Measurements from ENCODE around the gene LRRC8E.

LRRC8E gene

DNA sequence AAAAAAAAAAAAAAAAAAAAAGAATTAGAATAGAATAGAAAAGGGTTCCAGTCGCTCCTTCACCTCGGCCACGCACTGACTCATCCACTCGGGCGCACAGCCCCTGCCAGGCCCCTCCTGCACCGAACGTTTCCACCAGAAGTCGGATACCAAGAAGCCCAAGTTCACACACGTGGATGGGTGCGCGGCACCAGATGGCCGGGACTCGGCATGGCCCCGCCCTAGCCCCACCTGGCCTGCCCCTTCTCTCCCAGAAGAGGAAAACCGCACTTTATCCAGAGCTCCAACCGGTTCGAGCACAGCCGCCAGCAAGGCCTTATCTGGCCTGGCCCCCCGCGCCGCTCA is 20.0 kb upstream of the LRRC8E start:
- no peak for DNase-seq (ENCODE audit: low read depth in 2 of 2)

DNA sequence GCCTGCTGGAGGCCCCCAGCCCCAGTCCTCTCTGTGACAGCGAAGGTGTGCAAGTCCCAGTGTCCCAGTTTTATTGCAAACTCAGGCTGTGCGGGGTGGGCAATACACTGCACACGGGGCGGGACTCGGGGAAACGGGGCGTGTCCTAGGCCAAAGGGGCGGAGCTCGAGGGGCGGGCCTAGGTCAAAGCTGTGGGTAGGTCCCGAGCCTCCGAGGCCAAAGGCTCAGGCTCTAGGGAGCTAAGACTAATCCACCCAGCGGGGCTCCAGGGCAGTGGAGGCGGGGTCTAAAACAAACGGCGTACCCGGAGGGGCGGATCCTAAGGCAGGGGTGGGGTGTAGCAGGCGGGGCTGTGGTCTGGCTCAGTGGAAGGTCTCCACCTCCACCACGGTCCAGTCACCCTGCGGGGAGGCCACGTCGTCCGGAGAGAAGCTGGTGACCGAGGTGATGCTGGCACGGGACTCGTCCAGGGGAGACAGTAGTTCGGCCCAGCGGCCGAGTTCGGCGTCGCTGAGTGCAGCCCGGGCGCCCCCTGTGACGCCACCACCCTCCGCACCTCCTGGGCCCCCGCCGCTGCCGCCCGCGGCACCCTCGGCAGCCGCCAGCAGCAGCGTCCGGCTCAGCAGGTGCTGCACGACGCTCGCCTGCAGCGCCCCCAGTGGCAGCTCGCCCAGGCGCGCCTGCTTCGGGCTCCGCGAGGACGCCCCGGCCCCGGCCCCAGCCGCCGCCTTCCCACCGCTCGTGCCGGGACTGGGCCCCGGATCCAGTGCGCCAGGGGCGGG is 19.4 kb upstream of the LRRC8E start:
- DNase-seq (ENCODE audit: low read depth in 2 of 2), result peak; percentile 73 to 76

DNA sequence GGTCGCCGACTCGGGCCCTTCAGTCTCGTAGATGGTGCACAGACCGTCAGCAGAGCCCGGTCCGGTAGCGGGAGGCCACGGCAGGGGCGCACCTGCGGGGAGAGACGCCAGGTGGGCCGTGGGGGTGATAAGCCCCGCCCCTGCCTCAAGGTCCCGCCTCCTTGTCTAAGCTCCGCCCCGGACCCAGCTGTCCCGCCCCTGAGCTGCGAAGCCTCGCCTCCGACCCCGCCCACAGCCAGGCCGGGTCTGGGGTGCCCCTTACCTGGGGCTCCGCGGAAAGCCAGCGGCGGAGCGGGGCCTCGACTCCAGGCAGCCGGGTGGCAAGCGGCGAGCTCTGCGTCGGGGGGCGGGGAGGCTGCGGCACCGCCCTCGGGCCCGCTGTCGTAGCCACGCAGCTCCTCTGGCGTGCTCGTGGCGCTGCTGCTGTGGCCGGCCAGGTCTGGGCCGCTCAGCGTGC is 18.8 kb upstream of the LRRC8E start:
- DNase-seq (ENCODE audit: low read depth in 2 of 2), result peak; percentile 51 to 56

- peak; percentile 44 to 45 for DNase-seq (ENCODE audit: low read depth in 2 of 2)
These were observed 18.3 kb upstream of the LRRC8E start for GRCh38 chr19:7869910-7870511.

- peak; percentile 42 to 66 for DNase-seq (ENCODE audit: low read depth in 2 of 2)
These were observed 17.5 kb upstream of the LRRC8E start for GRCh38 chr19:7870571-7871436.

GRCh38 chr19:7871437-7872305 is 16.6 kb upstream of the LRRC8E start:
- peak; percentile 65 to 81 for DNase-seq (ENCODE audit: low read depth in 2 of 2)

DNA sequence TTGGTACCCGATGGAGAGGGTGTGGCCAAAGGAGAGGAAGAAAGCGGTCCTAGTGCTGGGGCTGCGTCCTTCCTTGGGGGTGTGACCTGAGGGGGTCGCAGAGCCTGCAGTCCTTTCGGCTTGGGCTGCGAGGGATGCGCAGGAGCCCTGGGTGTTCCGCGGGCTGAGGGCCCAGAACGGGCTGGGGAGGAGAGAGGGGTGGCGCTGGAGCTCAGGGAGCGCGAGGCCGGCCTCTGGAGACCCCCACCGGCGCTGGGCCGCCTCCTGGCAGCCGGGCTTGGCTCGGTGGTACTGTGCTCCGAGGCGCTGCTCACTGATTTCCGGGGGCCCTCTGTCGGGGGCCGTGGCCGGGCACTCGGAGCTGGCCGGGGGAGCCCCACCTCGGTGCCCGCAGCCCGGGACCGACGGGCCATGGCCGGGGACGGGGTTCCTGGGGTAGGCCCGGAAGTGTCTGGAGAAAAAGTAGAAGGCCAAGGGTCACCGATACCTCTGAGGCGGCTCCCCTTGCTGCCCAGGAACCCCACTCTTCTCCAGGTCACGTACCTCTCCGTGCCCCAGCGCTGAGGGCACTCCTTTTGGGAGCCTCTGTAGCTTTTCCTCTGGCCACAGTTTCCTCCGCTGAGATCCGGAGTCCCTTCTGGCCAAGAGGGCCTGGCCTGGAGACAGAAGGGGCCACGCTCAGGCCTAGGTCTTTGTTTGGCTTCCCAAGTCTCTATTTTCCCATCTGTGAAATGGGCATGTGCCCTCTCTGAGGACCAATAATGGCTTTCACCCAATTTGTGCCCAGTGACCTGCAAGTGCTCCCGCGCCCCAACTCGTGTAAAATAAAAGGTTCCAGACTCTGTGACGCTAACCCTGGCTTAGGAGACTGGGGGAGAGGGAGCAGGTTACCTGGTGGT is 15.8 kb upstream of the LRRC8E start:
- no peak for DNase-seq (ENCODE audit: low read depth in 2 of 2)

DNA sequence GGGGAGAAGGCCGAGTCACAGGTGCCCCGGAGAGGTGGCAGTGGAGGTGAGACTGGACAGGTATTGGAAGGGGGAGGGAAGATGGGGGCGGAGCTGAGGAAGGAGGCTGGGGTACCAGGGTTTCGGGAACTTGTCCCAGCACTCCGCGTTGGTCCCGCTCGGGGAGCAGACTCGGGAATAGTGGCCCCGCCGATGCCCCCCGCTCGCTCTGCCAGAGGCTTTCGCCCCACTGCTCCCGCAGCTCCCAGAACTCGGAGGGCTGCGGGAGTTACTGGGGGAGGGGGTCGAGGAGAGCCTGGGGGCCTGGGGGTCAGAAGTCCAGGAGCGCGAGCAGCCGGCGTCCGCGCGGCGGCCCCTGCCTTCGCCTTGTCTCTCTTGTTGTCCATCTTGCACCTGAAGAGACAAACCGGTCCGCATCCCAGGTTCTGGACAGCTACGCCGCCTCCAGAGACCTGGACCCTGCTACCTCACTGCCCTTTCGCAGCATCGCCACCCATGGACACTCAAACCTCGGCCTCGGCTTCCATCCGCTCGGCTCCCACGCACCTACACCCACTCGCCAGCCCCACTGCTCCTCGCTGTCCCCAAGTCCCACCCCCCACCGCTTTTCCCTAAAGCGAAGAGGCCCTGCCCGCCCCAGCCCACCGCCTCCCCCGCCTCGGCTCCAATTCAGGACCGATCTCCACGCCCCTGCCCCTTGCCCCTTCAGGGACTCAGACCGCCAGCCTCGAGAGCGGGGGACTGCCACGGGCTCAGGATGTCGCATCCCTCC is 14.8 kb upstream of the LRRC8E start:
- no peak for DNase-seq (ENCODE audit: low read depth in 2 of 2)

GRCh38 chr19:7874076-7874896 is 14.0 kb upstream of the LRRC8E start, which contains the start of gene PRR36:
Gene PRR36 (minus strand): TSS chr19:7874390. CDS start chr19:7873689, 701 bp downstream.
- no peak for DNase-seq (ENCODE audit: low read depth in 2 of 2)

DNA sequence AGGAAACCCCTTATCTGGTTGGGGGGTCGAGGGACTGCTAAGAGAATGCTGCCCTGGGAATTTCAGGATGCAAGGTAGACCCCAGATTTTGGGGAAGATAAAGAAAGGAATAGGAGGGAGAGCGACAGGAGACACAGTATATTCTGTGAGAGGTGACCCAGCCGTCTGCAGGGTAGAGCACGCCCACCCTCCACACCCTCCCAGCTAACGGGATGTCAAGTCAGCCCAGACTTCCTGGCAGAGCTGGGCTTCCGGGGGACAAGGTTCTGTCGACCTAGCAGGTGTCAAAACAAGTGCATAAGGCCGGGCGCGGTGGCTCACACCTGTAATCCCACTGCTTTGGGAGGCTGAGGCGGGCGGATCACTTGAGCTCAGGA is 13.4 kb upstream of the LRRC8E start:
- DNase-seq (ENCODE audit: low read depth in 2 of 2), result no peak

DNA sequence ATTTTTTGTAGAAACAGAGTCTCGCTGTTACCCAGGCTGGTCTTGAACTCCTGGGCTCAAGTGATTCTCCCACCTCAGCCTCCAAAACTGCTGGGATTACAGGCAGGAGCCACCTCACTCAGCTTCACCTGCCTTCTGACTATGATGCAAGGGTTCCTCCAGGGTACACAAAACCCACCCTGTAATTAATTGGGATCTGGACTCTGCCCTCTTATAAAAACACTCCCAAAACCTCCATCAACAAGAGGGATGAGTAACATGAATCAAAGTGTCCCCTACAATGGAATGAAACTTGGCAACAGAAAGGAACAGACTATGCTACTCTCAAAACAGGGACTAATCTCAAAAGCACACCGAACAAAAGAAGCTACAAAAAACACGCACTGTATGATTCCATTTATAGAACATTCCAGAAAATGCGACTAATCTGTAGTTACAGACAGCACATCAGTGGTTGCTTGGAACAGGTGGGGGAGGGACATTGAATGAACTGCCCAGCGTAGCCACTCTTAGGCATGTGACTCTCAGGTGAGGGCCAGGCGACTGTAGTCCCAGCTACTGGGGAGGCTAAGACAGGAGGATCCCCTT is 11.0 kb upstream of the LRRC8E start:
- DNase-seq (ENCODE audit: low read depth in 2 of 2), result no peak

GRCh38 chr19:7879111-7879807 is 9.1 kb upstream of the LRRC8E start:
- no peak for DNase-seq (ENCODE audit: low read depth in 2 of 2)

DNA sequence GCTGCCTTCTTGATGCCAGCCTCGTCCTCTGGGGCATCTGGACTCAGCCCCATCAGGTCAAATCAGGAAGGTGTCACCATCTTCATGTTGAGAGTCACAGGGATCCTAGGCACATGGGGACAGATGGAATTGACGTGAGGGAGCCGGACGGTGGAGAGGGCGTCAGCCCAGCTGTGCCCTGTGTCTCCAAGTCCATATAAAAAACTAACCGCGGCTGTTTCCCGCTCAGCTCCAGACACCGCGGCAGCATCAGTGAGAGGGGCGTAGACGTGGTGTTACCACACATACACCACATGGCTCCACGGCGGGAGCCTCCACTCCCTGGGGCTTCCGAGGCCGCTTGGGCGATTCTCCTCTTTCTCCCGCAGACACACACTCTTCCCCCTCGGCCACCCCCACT is 8.5 kb upstream of the LRRC8E start:
- DNase-seq (ENCODE audit: low read depth in 2 of 2), result no peak

GRCh38 chr19:7881910-7882309 is 6.4 kb upstream of the LRRC8E start:
- DNase-seq (ENCODE audit: low read depth in 2 of 2), result no peak

DNA sequence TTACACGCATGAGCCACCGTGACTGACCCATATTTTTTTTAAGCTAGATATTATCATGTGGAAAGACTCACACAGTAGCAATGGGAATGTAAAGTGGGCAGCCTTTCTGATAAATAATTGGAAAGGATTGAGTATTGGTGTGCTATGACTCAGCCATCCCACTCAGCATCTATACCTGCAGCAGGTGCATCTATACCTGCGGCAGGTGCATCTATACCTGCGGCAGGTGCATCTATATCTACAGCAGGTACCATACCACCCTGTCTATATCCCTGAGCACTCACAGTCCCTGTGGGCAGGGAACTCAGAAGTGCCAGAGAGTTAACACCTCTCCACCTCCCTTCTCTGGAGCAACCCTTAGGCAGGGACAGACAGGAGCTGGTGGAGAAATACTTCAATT is 5.2 kb upstream of the LRRC8E start:
- DNase-seq (ENCODE audit: low read depth in 2 of 2), result no peak

DNA sequence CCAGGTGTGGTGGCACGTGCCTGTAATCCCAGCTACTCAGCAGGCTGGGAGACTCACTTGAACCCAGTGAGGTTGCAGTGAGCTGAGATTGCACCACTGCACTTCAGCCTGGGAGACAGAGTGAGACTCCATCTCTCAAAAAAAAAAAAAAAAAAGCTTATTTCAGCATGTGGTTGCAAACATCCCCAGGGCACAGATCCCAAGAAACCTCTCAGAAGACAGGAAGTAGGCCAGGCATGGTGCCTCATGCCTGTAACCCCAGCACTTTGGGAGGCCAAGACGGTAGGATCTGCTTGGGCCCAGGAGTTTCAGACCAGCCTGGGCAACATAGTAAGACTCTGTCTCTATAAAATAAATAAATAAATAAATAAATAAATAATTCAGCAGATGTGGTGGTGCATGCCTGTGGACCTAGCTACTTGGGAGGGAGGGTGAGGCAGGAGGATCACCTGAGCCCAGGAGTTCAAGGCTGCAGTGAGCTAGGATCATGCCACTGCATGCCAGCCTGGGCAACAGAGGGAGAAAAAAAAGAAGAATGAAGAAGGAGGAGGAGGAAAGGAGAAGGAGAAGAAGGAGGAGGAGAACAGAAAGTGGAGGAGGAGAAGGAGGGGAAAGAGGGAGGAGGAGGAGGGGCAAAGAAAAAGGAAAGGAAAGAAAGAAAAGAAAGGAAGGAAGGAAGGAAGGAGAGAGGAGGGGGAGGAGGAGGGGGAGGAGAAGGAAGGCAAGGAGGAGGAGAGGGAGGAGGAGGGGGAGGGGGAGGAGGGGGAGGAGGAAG is 4.3 kb upstream of the LRRC8E start:
- no peak for DNase-seq (ENCODE audit: low read depth in 2 of 2)

DNA sequence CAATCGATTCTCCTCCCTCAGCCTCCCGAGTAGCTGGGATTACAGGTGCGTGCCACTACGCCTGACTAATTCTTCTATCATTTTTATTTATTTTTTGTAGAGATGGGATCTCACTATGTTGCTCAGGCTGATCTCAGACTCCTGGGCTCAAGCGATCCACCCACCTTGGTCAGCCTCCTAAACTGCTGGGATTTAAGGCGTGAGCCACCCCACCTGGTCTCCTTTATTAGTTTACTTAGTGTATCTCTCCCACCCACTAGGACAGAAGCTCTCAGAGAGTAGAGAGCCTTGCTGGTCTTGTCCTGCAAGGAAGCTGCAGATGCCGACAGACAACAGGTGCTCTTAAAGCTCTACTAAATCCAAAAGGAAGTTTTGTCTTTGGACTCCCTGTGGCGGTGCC is 2.5 kb upstream of the LRRC8E start:
- DNase-seq (ENCODE audit: low read depth in 2 of 2), result no peak
